ENCODE data around the gene ABHD5. TPM values are rescaled to one million over a fixed set of nuclear protein-coding genes. Genes with fewer than 3 reads are reported as not detected.

Gene ABHD5
- total and polyA plus RNA-seq, 2 of the 8 experiments (the other 6 are each of a cell fraction or from before 2014, with no cell fraction given) = 10.5 to 16.4 TPM

- ChIA-PET CTCF (ENCODE audit: partially characterized antibody) (interaction anchor here (0.7 to 1.4 kb wide), 3 partner anchors 10 to 13 kb away, joined by 3 to 5 read pairs (median 3); no protein-coding TSS in a partner anchor), POLR2A (ENCODE audit: partially characterized antibody) (no interaction called here)
- Histone ChIP-seq H3K9me3 (ENCODE audit: insufficient read depth in 2 of 2, low read depth in 1 of 2, low read length in 1 of 2) (no peaks in the 10 kb centered on the region), H3K4me3 (ENCODE audit: extremely low read depth in 1 of 4, insufficient read depth in 2 of 4, low read depth in 3 of 4, low read length in 4 of 4) (no peak overlapping the region), H3K36me3 (ENCODE audit: control insufficient read depth in 2 of 4, insufficient read depth in 4 of 4, low read length in 3 of 4) (no peaks in the 10 kb centered on the region), H3K4me1 (replicated peaks in 1 of 4; ENCODE audit: control insufficient read depth in 3 of 4, insufficient read depth in 4 of 4, low read length in 3 of 4) (peaks cover 0 to 5% (median 3%) of the 10 kb centered on the region in 4 experiments; a peak in 4 of 7 replicates), H3K27me3 (replicated peaks in 1 of 4; ENCODE audit: control insufficient read depth in 3 of 4, extremely low read depth in 1 of 4, insufficient read depth in 3 of 4, low read length in 3 of 4) (no peaks in the 10 kb centered on the region), H4K91ac (replicated peaks; ENCODE audit: insufficient read length, low read length) (no peak overlapping the region), H3K4me2 (ENCODE audit: insufficient read depth in 1 of 2, low read depth in 2 of 2, low read length in 2 of 2) (no peak overlapping the region), H3K18ac (ENCODE audit: extremely low read depth, low read length) (no peak overlapping the region), H3K79me1 (ENCODE audit: low read depth, low read length) (no peaks in the 10 kb centered on the region), H4K5ac (ENCODE audit: insufficient read length, low read depth, low read length) (no peak overlapping the region), H3K4ac (replicated peaks; ENCODE audit: insufficient read length, low read depth, low read length) (no peak overlapping the region), H2AFZ (ENCODE audit: low read length) (no peak overlapping the region), H3K56ac (replicated peaks; ENCODE audit: insufficient read length, low read depth, low read length) (no peak overlapping the region), H2AK5ac (ENCODE audit: low read depth, low read length) (no peak overlapping the region), H2BK12ac (ENCODE audit: low read depth, low read length) (no peak overlapping the region), H3K23me2 (ENCODE audit: low read depth, low read length) (no peaks in the 10 kb centered on the region), H3K79me2 (ENCODE audit: control insufficient read depth in 1 of 2, insufficient read depth in 2 of 2, low read length in 2 of 2) (no peaks in the 10 kb centered on the region), H4K20me1 (replicated peaks in 1 of 2; ENCODE audit: control insufficient read depth in 1 of 2, insufficient read depth in 2 of 2, low read length in 2 of 2) (no peaks in the 10 kb centered on the region), H3K14ac (ENCODE audit: insufficient read length) (no peak overlapping the region), H4K8ac (ENCODE audit: extremely low read depth, insufficient read depth, low read length) (no peak overlapping the region), H3K23ac (ENCODE audit: insufficient read length) (no peak overlapping the region), H2BK120ac (replicated peaks; ENCODE audit: low read depth, low read length) (no peak overlapping the region), H2BK5ac (ENCODE audit: low read depth, low read length) (no peak overlapping the region), H2BK20ac (ENCODE audit: low read length) (no peak overlapping the region), H2BK15ac (ENCODE audit: low read length) (no peak overlapping the region), H3K27ac (ENCODE audit: low read depth, low read length) (no peak overlapping the region), H3K9ac (replicated peaks in 1 of 4; ENCODE audit: extremely low read depth in 1 of 4, low read depth in 3 of 4, low read length in 3 of 4) (no peak overlapping the region)
- no peak for FAIRE-seq
- DNase-seq (ENCODE audit: low read depth in 1 of 2, low spot score in 2 of 2) = no peak
- WGBS, 2 experiments (ENCODE audit: extremely low coverage in 1 of 2, insufficient coverage in 1 of 2, insufficient read length in 1 of 2, insufficient replicate concordance in 2 of 2, low coverage in 1 of 2, low lambda C conversion rate in 2 of 2, missing lambda C conversion rate in 1 of 2) = 87% methylated on average over 8 of the region's 8 CpGs; no CpG with 5 or more reads in 1 of the 2 experiments
- TF ChIP-seq SP1 (IDR thresholded peaks at IDR 0.05; ENCODE audit: low read depth, low read length) = no peak
- TF ChIP-seq RFX5 (IDR thresholded peaks at IDR 0.05; ENCODE audit: borderline replicate concordance, low read depth, low read length) = no peak
- TF ChIP-seq YY1 (IDR thresholded peaks at IDR 0.05; ENCODE audit: low read depth, low read length) = no peak
Observed at GRCh38 chr3:43755516-43756200, 64.9 kb downstream of the ABHD5 start.
